ENCODE results near the gene EXOSC7. TPM values are rescaled to one million over a fixed set of nuclear protein-coding genes. Genes with fewer than 3 reads are reported as not detected.

Gene EXOSC7
- total RNA-seq, 1 donor from 2014 or later: 54.6 TPM

DNA sequence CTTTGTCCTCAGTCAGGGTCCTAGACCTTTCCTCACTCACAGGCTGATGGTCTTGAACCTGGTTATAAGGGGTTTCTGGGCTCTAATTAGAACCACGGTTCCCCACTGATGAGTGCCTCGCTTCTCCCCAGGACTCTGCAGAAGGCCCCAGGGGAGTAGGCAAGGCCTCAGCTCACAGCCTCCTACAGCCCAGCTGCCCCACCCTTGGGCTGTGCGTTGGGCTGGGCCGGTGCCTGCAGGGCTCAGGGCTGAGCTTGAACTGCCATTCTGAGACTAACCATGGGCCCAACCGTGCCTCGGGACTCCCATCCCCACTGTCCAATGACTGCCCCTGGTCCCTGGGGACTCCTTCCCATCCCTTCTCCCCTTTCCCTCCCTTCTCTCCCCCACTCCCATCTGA, 75.6 kb downstream of the EXOSC7 start:
- intact Hi-C loops (cut with micrococcal nuclease): no loop called here

DNA sequence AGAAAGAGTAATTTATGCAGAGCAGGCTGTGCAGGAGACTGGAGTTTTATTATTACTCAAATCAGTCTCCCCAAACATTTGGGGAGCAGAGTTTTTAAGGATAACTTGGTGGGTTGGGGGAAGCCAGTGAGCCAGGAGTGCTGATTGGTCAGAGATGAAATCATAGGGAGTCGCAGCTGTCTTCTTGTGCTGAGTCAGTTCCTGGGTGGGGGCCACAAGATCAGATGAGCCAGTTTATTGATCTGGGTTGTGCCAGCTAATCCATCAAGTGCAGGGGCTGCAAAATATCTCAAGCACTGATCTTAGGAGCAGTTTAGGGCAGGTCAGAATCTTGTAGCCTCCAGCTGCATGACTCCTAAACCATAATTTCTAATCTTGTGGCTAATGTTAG, 77.8 kb downstream of the EXOSC7 start:
- intact Hi-C loops (cut with micrococcal nuclease): loop anchor here (2.0 kb wide), 1 partner anchor 13 kb away; no protein-coding TSS in a partner anchor

DNA sequence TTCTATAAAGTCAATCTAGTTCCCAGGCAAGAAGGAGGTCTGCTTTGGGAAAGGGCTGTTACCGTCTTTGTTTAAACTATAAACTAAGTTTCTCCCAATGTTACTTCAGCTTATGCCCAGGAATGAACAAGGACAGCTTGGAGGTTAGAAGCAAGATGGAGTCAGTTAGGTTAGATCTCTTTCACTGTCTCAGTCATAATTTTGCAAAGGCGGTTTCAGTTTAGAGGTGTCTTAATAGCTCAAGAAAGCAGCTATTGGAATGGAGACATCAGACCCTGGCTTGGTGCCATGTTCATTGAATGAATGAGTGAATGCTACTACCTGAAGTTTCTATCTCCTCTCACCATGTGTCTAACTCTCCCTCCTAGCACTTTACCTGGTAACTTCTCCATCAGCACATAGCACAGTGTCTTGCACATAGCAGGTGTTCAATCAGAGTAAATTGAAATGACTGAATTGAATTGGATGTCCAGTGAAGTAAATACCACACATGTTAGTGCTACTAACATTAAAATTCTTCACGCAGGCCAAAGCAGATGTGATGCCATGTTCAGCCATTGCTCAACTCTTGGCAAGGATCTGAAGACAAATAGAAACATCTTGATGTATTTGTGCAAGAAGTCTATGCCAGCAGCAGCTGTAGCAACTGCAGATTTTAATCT, 78.3 kb downstream of the EXOSC7 start:
- intact Hi-C loops (cut with micrococcal nuclease): loop anchor here (2.0 kb wide), 1 partner anchor 14 kb away; no protein-coding TSS in a partner anchor

DNA sequence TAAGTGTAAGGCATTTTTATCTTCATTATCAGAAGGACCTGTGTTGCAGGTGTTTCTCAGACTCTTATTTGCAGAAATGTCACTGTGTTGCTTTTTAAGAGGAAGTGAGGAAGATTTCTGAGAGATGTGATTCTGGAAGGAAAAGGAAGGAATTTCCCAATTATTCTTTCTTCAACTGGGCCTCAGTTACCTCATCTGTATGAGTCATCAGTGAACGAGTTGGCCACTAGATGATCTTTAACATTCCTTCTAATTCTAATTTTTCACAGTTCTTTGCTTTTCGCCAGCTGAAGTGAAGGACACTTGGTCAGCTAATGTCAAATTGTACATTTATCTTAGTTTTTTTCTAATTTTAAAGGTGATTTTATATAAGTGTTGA, 79.0 kb downstream of the EXOSC7 start:
- intact Hi-C loops (cut with micrococcal nuclease): loop anchor here (2.0 kb wide), 1 partner anchor 14 kb away; no protein-coding TSS in a partner anchor

DNA sequence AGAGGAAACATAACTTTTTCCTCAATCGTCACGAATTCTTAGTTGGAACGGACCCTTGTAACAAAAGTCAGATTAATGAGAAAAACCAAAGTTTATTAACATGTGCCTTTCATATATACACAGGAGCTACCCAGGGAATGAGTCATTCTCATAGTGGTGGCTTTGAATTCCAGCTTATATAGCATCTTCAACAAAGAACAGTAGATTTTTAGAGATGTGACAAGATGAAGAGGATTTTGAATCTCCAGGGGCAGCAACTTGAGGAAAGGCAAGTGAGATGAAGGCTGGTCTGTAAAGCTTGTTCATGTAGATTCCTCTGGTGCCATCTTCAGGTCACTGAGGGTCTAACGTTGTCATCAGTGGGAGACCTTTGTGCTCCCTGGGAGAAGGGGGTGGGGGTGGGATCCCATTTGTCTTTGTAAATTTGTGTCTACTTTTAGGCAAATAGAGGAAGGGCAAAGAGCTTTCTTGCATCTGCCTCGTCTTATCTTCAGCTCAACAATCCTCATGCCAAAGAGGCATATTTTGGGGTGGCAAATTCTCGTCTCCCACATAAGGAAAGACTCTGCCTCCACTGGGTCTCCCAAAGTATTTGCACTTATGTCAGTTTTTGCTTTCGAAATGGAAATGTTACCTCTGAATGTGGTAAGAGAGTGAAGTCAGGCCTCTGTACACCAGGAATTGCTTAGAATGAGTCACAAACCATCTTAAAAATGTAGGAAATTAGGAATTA, 79.5 kb downstream of the EXOSC7 start:
- intact Hi-C loops (cut with micrococcal nuclease): loop anchor here (2.0 kb wide), 1 partner anchor 15 kb away; no protein-coding TSS in a partner anchor

DNA sequence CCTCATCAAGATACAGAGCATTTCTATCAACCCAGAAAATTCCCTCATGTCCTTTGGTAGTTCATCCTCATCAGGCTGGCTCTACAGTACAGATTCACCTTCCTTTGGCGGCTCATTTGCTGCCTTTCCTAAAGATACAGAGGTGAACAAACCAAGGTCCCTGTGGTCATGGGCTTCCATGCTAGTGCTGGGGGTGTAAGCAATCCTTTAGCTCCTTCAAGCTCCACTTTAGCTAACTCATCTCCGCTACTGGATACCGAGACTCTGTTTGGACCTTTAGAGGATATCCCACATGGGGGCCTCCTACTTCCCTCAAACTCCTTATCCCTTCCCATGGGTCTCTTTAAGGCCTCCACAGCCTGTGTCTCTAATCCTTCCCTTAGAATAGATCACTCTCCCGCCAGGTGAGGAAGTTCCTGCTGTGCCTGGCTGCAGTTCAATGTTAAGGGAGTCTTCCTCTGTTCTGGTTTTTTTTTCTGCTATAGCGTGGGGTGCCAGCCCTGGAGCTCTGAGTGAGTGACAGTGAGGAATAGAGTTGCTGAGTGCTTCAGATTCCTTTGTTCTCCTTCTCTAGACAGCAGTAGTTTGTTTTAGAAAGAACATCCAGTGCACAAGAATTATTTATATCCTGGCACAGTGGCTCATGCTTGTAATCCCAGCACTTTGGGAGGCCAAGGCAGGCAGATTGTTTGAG, 80.7 kb downstream of the EXOSC7 start:
- intact Hi-C loops (cut with micrococcal nuclease): no loop called here

DNA sequence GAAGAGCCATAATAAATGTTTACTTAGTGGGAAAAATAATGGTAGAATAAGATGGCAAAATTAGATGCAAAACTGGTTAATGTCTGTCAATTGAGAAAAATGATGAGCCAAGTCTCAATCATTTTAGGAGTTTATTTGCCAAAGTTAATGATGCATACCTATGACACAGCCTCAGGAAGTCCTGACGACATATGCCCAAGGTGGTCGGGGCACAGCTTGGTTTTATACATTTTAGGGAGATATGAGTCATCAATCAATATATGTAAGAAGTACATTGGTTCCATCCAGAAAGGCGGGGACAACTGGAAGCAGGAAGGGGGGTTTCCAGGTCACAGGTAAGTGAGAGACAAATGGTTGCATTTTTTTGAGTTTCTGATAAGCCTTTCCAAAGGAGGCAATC, 81.5 kb downstream of the EXOSC7 start:
- intact Hi-C loops (cut with micrococcal nuclease): no loop called here

DNA sequence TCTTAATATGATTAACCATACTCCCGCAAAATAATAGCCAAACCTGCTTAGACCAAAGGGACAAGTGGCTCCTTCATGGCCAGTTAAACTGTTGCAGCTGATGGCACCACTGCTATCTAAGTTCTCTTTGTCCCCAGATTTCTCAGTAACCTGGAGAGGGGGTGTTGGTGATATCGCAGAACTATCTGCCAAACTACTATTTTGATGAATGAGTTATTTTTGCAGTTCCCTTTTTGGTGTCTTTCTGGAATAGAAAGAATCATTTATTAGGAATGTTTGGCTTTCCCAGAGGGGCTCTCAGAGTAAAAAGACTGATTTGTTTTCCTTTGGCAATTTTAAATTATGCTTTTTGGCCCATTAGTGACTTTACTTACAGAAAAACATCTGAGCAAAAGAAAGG, 83.1 kb downstream of the EXOSC7 start:
- intact Hi-C loops (cut with micrococcal nuclease): no loop called here

DNA sequence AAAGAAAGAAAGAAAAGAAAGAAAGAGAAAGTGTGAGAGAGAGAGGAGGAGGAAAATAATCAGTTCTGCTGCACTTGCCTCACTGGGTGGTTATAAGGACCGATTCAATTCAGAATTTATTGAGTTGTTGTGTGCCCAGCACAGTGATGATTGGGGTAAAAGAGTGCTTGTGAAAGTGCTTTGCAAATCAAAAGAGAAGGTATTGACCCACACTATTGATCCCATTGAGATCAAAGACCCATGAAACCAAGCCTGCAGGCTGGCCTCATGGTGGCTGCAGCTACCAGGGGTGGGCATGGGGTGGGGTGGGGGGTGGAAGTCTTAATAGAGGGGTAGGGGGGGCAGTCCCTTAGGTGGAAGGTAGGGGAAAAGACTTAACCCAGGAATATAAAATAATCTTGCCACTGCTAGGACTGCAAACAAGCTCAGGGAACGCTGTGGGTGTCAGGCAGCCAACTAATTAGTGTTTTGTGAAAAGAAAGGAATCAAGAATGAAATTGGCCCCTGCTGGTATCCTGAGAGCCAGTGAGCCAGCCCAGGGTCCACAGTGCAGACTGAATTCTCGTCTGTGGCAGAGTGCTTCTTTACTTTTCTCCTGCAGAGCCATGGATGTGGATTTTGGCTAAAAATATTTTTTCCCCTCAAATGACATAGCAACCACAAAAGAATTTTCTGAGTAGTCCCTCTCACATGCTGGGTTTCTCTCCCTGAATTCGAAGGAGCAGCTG, 84.3 kb downstream of the EXOSC7 start:
- intact Hi-C loops (cut with micrococcal nuclease): no loop called here

Other genes starting within 250 kb of the EXOSC7 start
- 1.8 and 1.9 TPM in 2 replicates for gene ZNF501, start 246.6 kb upstream of the EXOSC7 start, total RNA-seq
- 33.1 and 37.3 TPM in 2 replicates for gene KIAA1143, start 214.6 kb upstream of the EXOSC7 start, total RNA-seq
- gene KIF15, start 214.4 kb upstream of the EXOSC7 start, total RNA-seq: 43.3 and 44.8 TPM in 2 replicates
- 9.3 and 9.4 TPM in 2 replicates for gene TMEM42, start 114.3 kb upstream of the EXOSC7 start, total RNA-seq
- not detected in 2 replicates for gene TGM4, start 101.6 kb upstream of the EXOSC7 start, total RNA-seq
- 51.8 and 52.6 TPM in 2 replicates for gene ZDHHC3, start 70 bp upstream of the EXOSC7 start, total RNA-seq
- gene CLEC3B, start 50.1 kb downstream of the EXOSC7 start, total RNA-seq: 0.27 and 0.36 TPM in 2 replicates
- 21.8 and 22.7 TPM in 2 replicates for gene CDCP1, start 170.1 kb downstream of the EXOSC7 start, total RNA-seq